NOMO-1 (cell line): ENCODE results near the gene TMEM272.
"Not testable (repeated sequence)": the region's sequence is repeated elsewhere in the genome, so short reads cannot be mapped to it uniquely, and the experiment has no call there.

ENCODE experiments used
- DNase-seq, 2 experiments: peaks; one replicate each; lab custom pipeline; 2025; ENCODE audit not compliant: unreplicated experiment in 2 of 2; lab: John Stamatoyannopoulos, UW

Gene TMEM272

DNA sequence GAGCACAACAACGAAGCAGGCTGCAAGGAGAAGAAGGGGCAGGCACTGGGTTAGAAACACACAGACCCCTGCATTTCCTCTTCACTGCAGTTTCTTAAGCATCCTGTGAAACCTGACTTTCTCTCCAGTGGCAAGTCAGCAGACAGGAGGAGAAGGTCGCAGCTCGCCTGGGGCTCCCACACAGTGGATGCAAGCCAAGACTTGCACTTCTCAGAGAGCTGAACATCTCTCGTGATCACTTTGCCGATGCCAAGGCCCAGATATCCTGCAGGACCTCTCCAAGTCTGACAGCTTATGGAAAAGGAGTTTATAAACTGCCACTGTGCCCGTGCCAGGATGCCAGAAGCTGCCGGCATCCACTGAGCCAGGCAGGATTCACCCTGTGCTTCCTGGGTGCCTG is 18.4 kb downstream of the TMEM272 start:
- no peak for DNase-seq

DNA sequence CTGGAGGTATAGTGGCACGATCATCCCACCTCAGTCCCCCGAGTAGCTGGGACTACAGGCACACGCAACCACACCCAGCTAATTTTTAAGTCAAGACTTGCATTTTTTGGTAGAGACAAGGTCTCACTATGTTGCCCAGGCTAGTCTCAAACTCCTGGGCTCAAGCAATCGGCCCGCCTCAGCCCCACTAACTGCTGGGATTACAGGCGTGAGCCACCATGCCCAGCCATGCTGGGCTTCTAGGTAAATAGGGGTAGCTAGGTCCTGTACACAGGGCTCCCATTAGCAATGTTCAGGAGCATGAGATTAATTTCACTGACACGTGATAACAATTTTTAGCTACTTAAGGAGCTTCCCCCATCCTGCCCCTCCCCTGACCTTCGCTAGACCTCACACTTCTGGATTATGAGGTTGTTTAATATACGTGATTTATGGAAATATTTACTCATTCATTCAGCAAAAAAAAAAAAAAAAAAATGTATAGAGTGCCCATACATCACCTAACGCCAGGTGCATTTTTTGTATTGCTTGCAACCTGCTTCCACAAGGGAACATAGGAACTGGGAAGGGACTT is 19.2 kb downstream of the TMEM272 start:
- DNase-seq: peak; percentile 24 to 29

DNA sequence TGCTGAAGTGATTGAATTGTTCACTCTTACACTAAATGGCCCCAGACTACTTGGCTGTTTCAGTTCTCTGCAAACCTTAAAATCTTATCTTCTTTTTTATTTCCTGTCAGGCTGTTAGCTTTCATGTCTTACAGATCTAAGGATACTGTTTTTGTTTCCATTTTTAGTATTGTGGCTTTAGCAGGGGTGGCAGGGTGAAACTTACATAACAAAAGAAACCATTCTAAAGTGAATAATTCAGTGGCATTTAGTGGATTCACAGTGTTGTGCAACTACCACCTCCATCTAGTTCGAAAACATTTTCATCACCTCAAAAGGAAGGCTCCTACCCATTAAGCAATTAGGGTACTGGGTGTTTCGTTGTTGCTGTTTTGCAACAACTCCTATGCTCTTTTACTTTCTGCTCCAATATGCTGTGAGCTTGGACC is 19.8 kb downstream of the TMEM272 start:
- peak; percentile 86 to 94 for DNase-seq

DNA sequence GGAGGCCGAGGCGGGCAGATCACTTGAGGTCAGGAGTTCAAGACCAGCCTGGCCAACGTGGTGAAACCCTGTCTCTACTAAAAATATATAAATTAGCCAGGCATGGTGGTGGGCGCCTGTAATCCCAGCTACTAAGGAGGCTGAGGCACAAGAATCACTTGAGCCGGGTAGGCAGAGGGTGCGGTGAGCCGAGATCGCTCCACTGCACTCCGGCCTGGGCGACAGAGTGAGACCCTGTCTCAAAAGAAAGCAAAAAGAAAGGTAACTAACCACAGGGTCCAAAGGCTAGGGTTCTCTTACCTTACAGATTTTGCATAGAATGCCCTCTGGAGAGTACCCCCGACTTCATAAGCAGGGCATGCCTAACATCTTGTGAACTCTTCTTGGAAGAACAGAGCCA is 20.3 kb downstream of the TMEM272 start:
- DNase-seq: not testable (repeated sequence)

DNA sequence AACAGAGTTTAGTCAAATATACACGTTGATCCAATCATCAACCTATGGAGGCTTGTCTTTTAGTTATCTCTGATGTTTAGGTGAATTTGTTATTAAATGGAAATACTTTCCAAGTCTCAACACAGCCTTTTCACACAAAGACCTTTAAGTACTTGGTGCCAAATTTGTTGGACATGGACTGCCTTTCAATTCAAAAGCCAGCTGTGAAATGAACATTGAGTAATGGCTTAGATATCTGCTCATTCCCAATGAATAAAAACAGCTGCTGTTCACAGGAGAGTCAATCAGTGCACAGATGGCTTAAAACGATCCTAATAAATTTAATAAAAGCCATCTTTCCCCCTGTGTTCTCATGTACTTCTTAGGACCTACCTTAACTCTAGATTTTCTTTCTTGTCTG is 21.1 kb downstream of the TMEM272 start:
- no peak for DNase-seq

DNA sequence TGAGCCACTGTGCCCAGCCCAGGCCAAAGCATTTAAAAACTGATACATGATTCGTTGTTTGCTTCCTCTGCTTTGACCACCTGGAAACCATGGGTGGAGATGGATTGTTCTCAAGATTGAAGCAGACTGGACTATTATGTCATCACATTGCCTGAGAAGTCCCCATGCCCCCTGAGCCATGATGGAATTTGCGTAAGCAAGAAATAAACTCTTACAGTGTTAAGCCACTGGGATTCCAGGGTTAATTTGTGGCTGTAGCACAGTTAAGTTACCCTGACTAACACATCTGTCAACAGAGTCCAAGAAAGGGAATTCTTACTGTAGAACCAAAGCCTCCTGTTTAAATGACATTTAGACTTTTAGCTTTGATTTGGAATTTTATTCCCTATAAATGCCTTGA is 21.6 kb downstream of the TMEM272 start:
- DNase-seq: no peak

DNA sequence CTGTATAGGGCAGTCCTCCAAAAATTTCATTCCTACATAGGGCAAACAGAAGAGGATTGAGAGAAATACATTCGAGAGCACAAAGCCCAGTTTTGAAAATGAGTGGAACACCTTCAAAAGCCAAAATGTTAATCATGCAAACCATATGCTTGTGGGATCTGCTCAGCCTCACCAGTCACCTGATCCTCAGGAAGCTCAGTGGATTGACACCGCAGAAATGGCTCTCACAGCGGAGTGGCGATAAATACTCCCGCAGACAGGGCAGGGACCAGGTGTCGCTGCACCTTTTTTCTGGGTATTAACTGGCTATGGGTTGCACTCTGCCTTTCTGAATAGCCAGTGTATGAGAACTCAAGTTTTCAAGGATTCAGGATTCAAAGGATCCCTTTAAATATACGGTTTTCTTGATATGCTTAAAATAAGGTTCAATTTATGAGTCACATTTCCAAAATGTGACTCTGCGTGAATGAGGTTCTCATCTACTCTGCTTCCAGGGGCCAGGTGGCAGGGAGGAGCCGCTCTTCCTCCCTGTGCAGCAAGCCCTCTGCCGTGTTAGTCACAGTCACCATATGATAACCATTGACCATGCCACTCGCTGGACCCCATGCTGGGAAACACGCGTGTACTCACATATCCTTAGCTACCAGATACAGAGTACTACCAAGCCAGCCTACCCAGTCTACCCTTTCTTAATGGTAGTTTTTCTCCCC is 22.7 kb downstream of the TMEM272 start:
- DNase-seq: no peak

DNA sequence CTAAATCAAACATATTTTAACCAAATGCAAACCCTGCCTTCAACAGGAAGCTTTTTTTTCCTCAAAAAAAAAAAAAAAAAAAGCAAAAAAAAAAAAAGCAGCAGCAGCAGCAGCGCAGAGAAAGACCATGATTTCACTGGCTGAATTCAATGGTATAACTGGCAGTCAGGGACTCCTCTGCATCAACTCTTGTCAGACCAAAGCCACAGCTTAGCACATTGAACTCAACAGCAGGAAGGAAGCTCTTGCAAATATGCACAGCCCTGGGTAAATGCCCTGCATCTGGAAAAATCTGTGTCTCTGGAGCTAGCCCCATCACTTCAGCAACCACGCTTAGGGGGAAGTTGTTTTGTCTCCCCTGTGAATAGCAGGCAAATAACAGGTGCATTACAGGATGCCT is 23.4 kb downstream of the TMEM272 start:
- DNase-seq: peak; percentile 50 to 64

DNA sequence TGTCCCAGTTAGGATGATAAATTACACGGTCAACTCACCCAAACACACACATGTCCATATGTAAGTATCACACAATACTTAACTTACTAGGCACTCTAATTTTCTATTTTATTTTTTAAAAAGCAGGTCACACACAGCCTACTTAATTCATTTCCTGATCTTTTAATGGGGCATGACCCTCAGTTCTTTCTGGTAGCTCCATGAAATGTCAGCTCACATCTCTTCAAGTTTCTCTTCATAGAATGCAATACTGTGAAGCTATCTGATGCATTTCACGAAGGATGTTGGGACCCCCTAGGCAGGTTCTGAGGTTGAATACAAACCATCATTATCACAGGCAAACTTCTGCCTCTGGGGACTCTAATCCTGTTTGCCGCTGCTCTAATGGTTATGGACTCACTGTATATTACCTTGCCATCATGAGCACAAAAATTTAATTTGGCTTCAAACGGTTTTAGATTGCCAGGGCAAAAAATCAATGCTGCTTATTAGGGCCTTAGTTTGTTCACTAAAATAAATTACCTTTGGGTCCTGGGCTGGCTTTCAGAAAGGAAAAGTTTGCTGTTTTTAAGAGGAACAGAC is 24.9 kb downstream of the TMEM272 start:
- no peak for DNase-seq

DNA sequence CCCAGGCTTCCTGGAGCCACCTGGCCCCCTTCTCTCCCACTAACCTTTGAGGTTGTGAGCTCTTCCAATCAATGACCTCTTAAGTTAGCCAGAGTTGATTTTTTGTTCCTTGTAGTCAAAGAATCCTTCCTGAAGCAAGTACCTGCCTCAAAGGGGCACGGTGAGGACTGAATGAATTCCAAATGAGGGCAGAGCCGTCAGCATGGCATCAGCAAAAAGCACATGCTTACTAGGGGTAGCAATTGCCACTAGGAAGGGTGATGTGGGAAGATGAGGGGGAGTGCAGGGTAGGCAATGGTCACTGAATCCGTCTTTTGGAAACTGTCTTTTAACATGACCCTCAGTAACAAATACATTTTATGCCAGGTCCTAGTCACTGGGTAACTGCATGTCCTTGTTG is 25.4 kb downstream of the TMEM272 start:
- no peak for DNase-seq

DNA sequence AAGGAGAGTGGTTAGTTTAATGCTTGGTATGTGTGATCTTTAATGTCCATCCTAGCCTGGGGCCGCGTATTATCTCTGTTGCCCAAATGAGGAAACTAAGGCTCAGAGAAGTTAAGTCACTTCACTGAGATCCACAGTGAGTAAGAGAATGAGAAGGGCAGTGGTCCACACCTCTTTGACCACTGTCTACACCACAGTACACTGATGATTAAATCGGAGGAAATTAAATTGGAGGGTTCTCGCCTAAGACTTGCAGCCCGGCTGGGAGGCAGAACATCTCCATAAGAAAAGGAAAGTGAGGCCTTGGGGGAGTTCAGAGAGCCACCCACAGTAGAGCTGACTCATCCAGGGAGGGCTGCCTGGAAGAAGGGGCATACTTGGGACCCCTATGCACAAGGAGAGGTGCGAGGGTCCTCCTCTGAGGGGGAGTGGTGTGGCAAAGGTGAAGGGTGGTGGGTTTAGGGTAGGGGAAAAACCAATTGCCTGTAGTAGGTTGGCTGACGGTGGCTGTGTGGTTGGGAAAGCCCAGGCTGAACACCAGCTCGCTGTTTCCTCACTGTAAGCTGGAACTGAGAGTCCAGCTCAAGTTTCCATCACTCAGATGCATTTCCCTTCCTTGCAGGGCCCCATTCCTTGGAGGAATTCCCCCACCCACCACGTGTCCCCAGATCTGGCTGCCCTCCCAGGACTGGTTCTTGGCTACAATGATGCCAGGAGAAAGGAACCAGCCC is 26.0 kb downstream of the TMEM272 start:
- no peak for DNase-seq

DNA sequence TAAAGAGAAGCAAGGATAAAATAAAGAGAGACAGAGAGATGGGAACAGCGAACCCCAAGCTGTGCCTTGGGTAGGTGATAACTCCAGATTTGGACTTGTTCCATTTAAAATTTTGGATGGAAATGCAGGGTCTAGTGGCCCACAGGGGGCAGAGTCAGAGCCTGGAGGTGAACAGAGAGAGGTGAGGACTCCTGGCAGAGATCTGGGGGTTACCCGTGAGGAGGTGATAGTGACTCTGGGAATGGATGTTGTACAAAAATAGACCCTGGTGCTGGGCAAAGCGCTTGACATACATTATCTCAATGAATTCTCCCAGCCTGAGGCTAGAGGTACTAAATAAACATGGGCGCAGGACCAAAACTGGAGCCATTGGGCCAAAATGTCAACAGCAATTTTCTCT is 26.7 kb downstream of the TMEM272 start:
- no peak for DNase-seq

DNA sequence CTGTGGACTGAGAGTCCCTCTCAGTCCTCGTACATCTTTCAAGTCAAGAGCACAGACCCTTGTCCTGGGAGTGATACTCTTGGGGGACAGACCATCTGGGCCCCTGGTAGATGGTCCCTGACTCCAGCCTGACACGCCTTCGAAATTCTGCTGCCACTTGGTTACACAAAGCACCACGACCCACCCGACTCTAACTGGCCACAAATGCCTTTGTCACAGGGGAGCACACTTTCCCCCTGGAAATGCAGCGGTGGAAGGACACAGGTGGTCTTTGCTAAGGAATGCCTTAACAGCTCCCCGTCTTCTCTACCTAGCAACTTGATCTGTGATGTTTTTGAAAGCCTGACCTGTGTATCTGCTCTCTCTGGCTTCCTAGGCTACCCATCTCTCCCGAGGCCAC is 27.3 kb downstream of the TMEM272 start:
- DNase-seq: no peak

DNA sequence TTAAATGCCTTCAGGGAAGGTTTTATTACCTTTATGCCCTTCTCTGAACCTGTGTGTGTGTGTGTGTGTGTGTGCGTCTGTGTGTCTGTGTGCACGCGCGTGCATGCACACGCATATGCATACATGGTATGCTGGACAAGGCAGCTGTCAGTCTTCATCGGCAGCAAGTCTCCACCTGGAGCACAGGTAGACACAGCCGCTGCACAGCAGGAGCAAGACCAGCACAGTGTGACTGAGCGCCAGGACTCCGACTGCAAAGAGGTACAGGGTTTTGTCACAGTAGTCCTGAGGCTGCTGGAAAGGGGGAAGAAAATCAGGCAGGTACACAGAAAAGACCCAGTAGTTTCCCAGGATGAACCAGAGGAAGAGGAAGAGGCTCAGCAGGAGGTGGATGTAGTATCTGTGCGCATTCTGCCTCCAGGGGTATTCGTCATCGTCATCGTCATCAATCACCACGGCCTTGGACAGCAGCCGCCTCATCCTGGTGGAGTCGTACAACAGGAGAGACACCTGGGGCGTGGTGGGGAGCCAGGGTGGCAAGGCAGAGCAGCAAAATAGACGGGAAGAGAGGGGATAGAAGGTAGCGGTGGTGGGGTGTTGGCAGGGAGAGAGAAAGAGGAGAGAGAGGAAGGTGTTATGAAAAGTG is 28.2 kb downstream of the TMEM272 start:
- DNase-seq: no peak

DNA sequence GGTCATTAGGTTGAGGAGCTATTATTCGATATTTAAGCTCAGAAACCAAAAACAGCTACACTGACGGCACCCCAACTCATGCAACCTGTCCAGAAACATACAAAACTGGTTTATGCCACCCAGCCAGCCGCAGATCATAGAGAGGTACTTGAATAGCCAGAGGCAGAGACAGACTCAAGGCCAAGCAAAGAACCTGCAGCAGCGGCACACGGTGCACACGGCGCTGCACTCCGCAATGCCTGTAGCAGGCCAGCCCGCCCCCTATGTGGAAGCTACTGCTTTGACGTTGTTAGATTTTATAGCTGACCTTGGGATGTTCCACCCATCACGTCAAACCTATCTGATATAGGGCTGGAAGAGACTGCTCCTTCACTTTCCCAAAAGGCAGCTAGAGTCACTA is 29.1 kb downstream of the TMEM272 start:
- no peak for DNase-seq

DNA sequence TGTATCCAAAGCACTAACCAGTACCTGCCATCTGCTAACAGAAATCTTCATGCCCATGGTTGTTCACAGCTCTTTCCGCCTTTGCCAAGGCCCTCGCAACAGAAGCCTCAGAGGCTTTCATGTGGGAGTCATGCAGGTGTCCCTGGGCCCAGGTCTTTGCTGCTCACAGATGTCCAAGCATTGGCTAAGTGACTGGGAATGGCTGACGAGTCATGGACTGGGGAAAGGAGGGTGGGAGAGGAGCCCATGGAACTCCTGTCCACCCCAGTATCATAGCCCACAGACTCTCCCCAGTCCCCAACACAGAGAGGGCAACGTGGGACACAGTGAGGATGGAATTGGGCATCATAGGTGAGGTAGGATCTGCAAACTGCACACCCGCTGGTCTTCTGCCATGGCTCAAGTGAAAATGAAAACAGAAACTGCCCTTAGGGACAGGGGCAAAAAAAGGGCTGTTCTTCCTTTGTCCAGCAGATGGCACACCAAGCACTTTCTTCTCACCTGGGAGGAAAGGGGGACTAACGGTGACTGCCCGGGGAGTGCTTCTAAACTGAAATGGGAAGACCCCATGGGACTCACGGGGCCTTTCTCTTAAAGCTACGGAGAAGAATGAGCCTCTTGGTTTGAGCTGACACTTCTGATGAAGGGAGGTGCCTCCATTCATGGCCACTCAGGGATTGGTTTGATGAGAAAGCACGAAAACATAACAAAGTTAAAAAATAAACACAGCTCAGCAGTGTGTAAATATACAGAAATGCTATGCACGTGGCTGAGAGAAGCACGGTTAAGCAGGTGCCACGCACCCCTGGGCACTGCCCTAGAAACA is 29.9 kb downstream of the TMEM272 start:
- peak; percentile 64 to 75 for DNase-seq

DNA sequence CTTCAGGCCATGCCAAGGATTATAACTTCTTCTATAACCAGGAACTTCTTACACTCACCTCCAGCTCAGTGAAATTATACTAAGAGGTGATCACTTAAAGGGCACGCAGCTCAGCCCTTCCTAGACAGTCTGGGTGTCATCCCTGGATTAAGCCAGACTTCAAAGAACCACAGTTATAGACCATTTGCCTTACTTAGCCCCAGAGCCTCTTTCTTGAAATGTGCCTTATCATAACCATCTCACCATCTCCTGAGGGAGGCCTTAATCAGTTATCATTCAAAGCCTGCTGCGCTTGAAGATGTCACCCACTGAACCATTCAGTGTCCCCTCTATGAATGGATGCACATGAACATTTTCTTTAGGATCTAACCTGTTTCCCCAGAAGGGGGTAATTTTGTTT is 30.9 kb downstream of the TMEM272 start:
- DNase-seq: no peak

DNA sequence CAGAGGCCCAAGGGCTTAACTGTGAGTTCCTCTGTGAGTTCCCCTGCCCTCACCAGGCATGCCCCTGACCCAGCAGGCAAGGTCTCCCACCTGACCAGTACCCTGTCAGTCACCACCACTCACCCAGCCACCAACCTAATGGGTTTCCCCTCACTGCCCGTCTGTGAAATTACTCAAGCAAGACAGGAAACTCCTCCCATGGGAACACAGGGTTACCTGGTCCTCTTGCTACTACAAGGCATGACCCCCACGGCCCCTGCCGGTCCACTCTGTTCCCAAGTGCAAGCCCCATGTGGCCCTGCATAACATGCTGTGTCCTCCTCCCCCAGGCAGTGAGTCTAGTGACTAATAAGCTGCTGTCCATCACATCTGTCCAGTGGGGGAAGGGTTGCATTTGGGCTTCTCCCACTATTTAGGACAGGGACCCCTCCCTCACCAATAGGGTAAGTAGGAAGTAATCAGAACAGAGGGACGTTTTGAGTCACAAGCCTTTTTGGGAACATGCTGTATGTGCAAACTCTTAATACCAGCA is 33.0 kb downstream of the TMEM272 start:
- no peak for DNase-seq

DNA sequence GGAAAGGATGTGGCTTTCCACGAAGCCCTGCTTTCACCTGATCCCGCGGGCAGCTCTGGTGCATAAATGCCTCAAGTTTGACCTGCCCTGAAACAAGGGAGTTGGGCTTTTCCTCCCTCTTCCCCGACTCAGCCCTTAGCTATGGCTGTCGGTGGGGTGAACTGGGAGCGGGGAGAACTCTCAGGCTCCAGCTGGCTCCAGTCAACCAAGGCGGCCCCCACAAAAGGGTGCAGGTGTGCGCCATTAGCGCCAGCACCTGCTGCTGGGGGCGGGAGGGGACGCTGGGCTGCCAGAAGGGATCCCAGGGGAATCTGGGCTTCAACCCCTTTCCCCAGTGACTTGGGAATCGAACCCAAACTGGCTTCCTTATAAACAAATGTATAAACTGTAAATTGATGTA is 33.9 kb downstream of the TMEM272 start:
- no peak for DNase-seq

DNA sequence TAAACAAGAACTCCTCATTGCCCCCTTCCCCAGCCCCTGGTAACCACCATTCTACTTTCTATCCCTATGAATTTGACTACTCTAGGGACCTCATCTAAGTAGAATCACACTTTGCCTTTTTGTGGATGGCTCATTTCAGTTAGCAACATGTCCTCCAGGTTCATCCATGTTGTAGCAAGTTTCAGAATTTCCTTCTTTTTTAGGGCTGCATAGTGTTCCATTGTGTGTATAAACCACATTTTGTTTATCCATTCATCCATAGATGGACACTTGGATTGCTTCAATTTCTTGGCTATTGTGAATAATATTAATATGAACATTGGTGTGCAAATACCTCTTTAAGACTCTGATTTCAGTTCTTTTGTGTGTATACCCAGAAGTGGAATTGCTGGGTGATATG is 36.2 kb downstream of the TMEM272 start:
- DNase-seq: no peak
